K562 (cell line): Measurements from ENCODE around the gene LMNA. TPM values are rescaled to one million over a fixed set of nuclear protein-coding genes. Genes with fewer than 3 reads are reported as not detected.

Experiments used
- ATAC-seq: fragments of 200-7000 bp; cut with Tn5 transposase; 3 replicates; pipeline ENCODE4 v1.9.1; 2020; ENCODE audit warnings: moderate library complexity
- BruUV-seq: library from RNA; stranded (reverse); fragments of 400-500 nt; replicated peaks from 2 replicates; lab custom pipeline; 2021; lab: Mats Ljungman, UMichigan
- CTCF ChIA-PET: fragments of 300-600 bp; formaldehyde crosslinking; extraction: SDS; loops from one replicate; lab custom pipeline; 2021; ENCODE audit warnings: low intra/inter-chr PET ratio; lab: Yijun Ruan, JAX
- POLR2A ChIA-PET: fragments of 300-600, 350-650 bp; sonication (Branson Sonifier 250); formaldehyde crosslinking; extraction: SDS; loops from one replicate; lab custom pipeline; 2021; ENCODE audit warnings: antibody characterized with exemption, inconsistent platforms; lab: Yijun Ruan, JAX
- DNase-seq, 4 experiments: peaks; one replicate each; pipeline versions ENCODE4 v3.0.0 to v3.0.0-alpha.2; 2011 to 2018; ENCODE audit warnings: low spot score in 3 of 4, mixed read lengths in 3 of 4; ENCODE audit errors: extremely low read depth in 1 of 4
- FAIRE-seq: peaks from 2 replicates; lab custom pipeline; 2011; peaks lifted over from hg19 to GRCh38; lab: Jason Lieb, UNC
- H2AFZ ChIP-seq: 2 replicates; pipeline ENCODE4 v1.6.0; 2011; ENCODE audit warnings: low read depth, low read length, control low read depth, inconsistent platforms
- H3K27ac ChIP-seq: fragments of 200-600 bp; 3 replicates; pipeline ENCODE4 v1.8.0; 2011; ENCODE audit warnings: low read depth, mild to moderate bottlenecking, control low read depth, inconsistent platforms, low read length, moderate library complexity, mixed read lengths; ENCODE audit errors: extremely low read depth
- H3K27me3 ChIP-seq, 2 experiments: fragments of 300-600 bp in 1 of 2; 2 replicates in 1 of 2; 3 replicates in 1 of 2; pipeline versions ENCODE4 v1.6.0 to v1.8.0; 2011; ENCODE audit warnings: inconsistent platforms in 2 of 2, low read length in 2 of 2, mild to moderate bottlenecking in 1 of 2, mixed read lengths in 1 of 2, moderate library complexity in 1 of 2; ENCODE audit not compliant: control insufficient read depth in 2 of 2, insufficient read depth in 2 of 2
- H3K36me3 ChIP-seq: fragments of 300-600 bp; 3 replicates; pipeline ENCODE4 v1.8.0; 2011; ENCODE audit warnings: mild to moderate bottlenecking, low read length, inconsistent platforms; ENCODE audit not compliant: control insufficient read depth, insufficient read depth
- H3K4me1 ChIP-seq, 2 experiments: fragments of 200-600 bp in 1 of 2; replicated peaks in 1 of 2; 2 replicates in 1 of 2; 3 replicates in 1 of 2; pipeline versions ENCODE4 v1.5.1 to v1.8.0; 2011; ENCODE audit warnings: inconsistent platforms in 2 of 2, low read length in 2 of 2, mild to moderate bottlenecking in 1 of 2, mixed read lengths in 1 of 2, moderate library complexity in 1 of 2; ENCODE audit not compliant: control insufficient read depth in 2 of 2, insufficient read depth in 2 of 2
- H3K4me2 ChIP-seq: 2 replicates; pipeline ENCODE4 v1.6.1; 2011; ENCODE audit warnings: low read length, control low read depth, inconsistent platforms, mixed read lengths; ENCODE audit not compliant: insufficient read depth
- H3K4me3 ChIP-seq: fragments of 200-600 bp; sonication (generic), shearing (Covaris generic); 2 replicates; pipeline ENCODE4 v1.5.1; 2016; ENCODE audit warnings: control low read depth, inconsistent platforms
- H3K79me2 ChIP-seq: fragments of 200-600 bp; 3 replicates; pipeline ENCODE4 v1.8.0; 2011; ENCODE audit warnings: low read length, inconsistent platforms; ENCODE audit not compliant: control insufficient read depth, insufficient read depth
- H3K9ac ChIP-seq, 2 experiments: 2 replicates each; pipeline versions ENCODE4 v1.6.0 to v1.6.1; 2011; ENCODE audit warnings: low read depth in 2 of 2, low read length in 2 of 2, control low read depth in 1 of 2, inconsistent platforms in 1 of 2, mild to moderate bottlenecking in 1 of 2, mixed read lengths in 1 of 2; ENCODE audit not compliant: insufficient read depth in 1 of 2
- H3K9me1 ChIP-seq: one replicate; pipeline ENCODE4 v1.6.0; 2011; ENCODE audit warnings: inconsistent platforms, mild to moderate bottlenecking, low read length, moderate library complexity; ENCODE audit not compliant: control insufficient read depth, insufficient read depth
- H3K9me3 ChIP-seq: replicated peaks from 2 replicates; pipeline ENCODE4 v1.5.1; 2011; ENCODE audit warnings: low read depth, low read length, inconsistent platforms; ENCODE audit not compliant: control insufficient read depth, insufficient read depth
- H4K20me1 ChIP-seq: replicated peaks from 2 replicates; pipeline ENCODE4 v1.6.1; 2011; ENCODE audit warnings: low read length, inconsistent platforms, mixed read lengths; ENCODE audit not compliant: control insufficient read depth, insufficient read depth
- TFAP4 ChIP-seq: sonication (generic); formaldehyde crosslinking; IDR thresholded peaks from 2 replicates; pipeline ENCODE4 v1.8.0; 2022; ENCODE audit warnings: missing genetic modification reagents, mild to moderate bottlenecking, moderate library complexity, borderline replicate concordance
- THAP7 ChIP-seq: fragments of 250-450 bp; sonication (Bioruptor Pico); IDR thresholded peaks from 2 replicates; pipeline ENCODE4 v1.5.0; 2021
- ZNF134 ChIP-seq: fragments of 250-450 bp; sonication (Bioruptor Pico); conservative IDR thresholded peaks from 2 replicates; pipeline ENCODE4 v1.4.0; 2020
- WGBS: fragments of 100-300 bp; shearing (Covaris generic); methylation state at CpG from one replicate; pipeline ENCODE4 v1.1.6; 2016; ENCODE audit warnings: low coverage, mixed read lengths; ENCODE audit not compliant: insufficient coverage; ENCODE audit errors: missing lambda C conversion rate; 5-methylcytosine and 5-hydroxymethylcytosine counted together
- in situ Hi-C: fragments of 300-500 bp; cut with MboI; formaldehyde crosslinking; loops from 4 replicates; pipeline ENCODE4 v1.15.0; 2018; ENCODE audit warnings: inconsistent platforms, mixed read lengths
- intact Hi-C: fragments of 100-400 bp; cut with micrococcal nuclease; formaldehyde crosslinking; loops from 2 replicates; pipeline ENCODE4 v1.14.2; 2022
- polyA plus RNA-seq, 8 experiments: library from polyadenylated mRNA; depleted of rRNA in 4 of 8; stranded (reverse) in 5 of 8; unstranded in 3 of 8; fragments of >200 nt; fragmentation: Nextera tagmentation in 2 of 8; fragmentation: Illumina TruSeq in 1 of 8; extraction: Ambion mirVana in 2 of 8; extraction: Trizol in 1 of 8; gene quantifications; 2 replicates each; pipeline versions ENCODE4 v1.2.1 to v1.2.3, GENCODE V29; 2011 to 2014; ENCODE audit warnings: inconsistent platforms in 1 of 8, missing spikeins in 1 of 8
- total RNA-seq, 7 experiments: library from RNA; depleted of rRNA in 6 of 7; stranded (reverse); fragments of >200 nt in 6 of 7; fragmentation: Illumina TruSeq in 2 of 7; extraction: Trizol in 2 of 7; gene quantifications; 2 replicates each; pipeline versions ENCODE4 v1.2.1 to v1.2.3, GENCODE V29; 2011 to 2021; ENCODE audit warnings: low replicate concordance in 1 of 7

The LMNA gene
- total and polyA plus RNA-seq, 9 of the 15 experiments (the other 6 are each of a cell fraction or from before 2014, with no cell fraction given) = 1.00 to 347 (median 88.2) TPM

GRCh38 chr1:156102633-156103511 lies 11.6 kb upstream of the LMNA start:
- in situ Hi-C loops = no loop called here
- peaks cover 4% of the 10 kb centered on the region; the same call in 1 of the 3 replicates for H3K79me2 ChIP-seq
- no peaks in the 10 kb centered on the region for H4K20me1 ChIP-seq
- H3K4me3 ChIP-seq = no peak overlapping the region
- H3K4me2 ChIP-seq = no peak overlapping the region
- peak; percentile 86 for TF ChIP-seq ZNF134 (CRISPR knock-in tag)
- TF ChIP-seq THAP7 (CRISPR knock-in tag) = no peak
- TF ChIP-seq TFAP4 (CRISPR knock-in tag) = 0 out of 2 replicates have a peak, but pooled peaks have one; percentile 15
- TF ChIP-seq, all 486 proteins: peak for 2
- FAIRE-seq (no peak), DNase-seq (no peak), ATAC-seq (no peak)
- no peaks in the 10 kb centered on the region for H3K36me3 ChIP-seq
- H2AFZ ChIP-seq = no peak overlapping the region
- peak overlapping the region in 1 of 2 experiments; percentile 56; a peak in 2 of 4 replicates for H3K9ac ChIP-seq
- H3K9me3 ChIP-seq = no peaks in the 10 kb centered on the region
- ChIA-PET POLR2A (interaction anchor here (0.7 to 12.5 kb wide), 5 partner anchors 9 to 144 kb away, joined by 3 to 164 read pairs (median 3); partner anchors contain the start of genes LMNA and PMF1), CTCF (interaction anchor here (0.6 kb wide), 1 partner anchor 122 kb away, joined by 3 read pairs; no protein-coding TSS in a partner anchor)
- BruUV-seq = no TSS peak
- peaks cover 7% of the 10 kb centered on the region for H3K9me1 ChIP-seq
- WGBS = 75% methylated on average over 14 of the region's 16 CpGs
- intact Hi-C loops = no loop called here
- peaks cover 33 to 55% of the 10 kb centered on the region in 2 experiments for H3K4me1 ChIP-seq
- H3K27me3 ChIP-seq = no peaks in the 10 kb centered on the region
- no peak overlapping the region for H3K27ac ChIP-seq
